ENCODE results near the gene HIRA.

Gene HIRA

DNA sequence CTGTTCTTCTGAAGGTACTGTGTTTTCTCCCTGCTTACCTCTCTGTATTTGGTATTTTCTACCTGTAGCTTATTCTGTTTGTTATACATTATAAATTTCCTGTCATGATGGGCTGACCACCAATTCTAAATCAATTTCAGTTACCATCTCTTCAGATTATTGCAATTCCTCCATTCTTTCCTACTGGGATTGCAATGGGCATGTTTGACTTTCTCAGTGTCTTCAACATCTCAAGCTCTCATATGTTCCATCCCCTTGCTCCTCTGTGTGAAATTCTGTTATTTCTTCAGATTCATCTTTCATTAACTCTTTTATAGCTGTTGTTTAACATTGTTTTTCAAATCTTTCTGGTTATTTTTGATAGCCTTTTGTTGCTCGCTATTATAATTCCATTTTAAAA lies 31.5 kb upstream of the HIRA start:
- Histone ChIP-seq H3K36me3 (ENCODE audit: low read length) (peaks cover 3% of the 10 kb centered on the region; the same call in 1 of the 2 replicates), H3K9me2 (replicated peaks; ENCODE audit: insufficient read depth, low read length) (no peaks in the 10 kb centered on the region), H3F3A (ENCODE audit: insufficient read depth) (no peaks in the 10 kb centered on the region), H4K20me1 (ENCODE audit: low read depth, low read length) (no peaks in the 10 kb centered on the region), H3K4me2 (ENCODE audit: low read depth, low read length, poor library complexity, severe bottlenecking) (no peak overlapping the region), H3K4me3 (ENCODE audit: insufficient read depth, low read length, poor library complexity, severe bottlenecking) (no peak overlapping the region), H3K9ac (ENCODE audit: low read length) (no peak overlapping the region), H3K27ac (ENCODE audit: low read depth, low read length) (no peak overlapping the region), H2AFZ (ENCODE audit: low read depth, low read length, severe bottlenecking) (no peak overlapping the region), H3K79me2 (ENCODE audit: insufficient read depth, low read length) (no peaks in the 10 kb centered on the region), H3K9me3 (ENCODE audit: insufficient read depth, low read length) (no peaks in the 10 kb centered on the region), H3K27me3 (ENCODE audit: low read length) (no peaks in the 10 kb centered on the region)
- TF ChIP-seq, protein P1, sequence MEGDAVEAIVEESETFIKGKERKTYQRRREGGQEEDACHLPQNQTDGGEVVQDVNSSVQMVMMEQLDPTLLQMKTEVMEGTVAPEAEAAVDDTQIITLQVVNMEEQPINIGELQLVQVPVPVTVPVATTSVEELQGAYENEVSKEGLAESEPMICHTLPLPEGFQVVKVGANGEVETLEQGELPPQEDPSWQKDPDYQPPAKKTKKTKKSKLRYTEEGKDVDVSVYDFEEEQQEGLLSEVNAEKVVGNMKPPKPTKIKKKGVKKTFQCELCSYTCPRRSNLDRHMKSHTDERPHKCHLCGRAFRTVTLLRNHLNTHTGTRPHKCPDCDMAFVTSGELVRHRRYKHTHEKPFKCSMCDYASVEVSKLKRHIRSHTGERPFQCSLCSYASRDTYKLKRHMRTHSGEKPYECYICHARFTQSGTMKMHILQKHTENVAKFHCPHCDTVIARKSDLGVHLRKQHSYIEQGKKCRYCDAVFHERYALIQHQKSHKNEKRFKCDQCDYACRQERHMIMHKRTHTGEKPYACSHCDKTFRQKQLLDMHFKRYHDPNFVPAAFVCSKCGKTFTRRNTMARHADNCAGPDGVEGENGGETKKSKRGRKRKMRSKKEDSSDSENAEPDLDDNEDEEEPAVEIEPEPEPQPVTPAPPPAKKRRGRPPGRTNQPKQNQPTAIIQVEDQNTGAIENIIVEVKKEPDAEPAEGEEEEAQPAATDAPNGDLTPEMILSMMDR (IDR thresholded peaks at IDR 0.05; ENCODE audit: insufficient read depth, low read length, poor library complexity, severe bottlenecking) = no peak
- TF ChIP-seq EZH2phosphoT487 (conservative IDR thresholded peaks at IDR 0.05; ENCODE audit: low read length) = no peak

DNA sequence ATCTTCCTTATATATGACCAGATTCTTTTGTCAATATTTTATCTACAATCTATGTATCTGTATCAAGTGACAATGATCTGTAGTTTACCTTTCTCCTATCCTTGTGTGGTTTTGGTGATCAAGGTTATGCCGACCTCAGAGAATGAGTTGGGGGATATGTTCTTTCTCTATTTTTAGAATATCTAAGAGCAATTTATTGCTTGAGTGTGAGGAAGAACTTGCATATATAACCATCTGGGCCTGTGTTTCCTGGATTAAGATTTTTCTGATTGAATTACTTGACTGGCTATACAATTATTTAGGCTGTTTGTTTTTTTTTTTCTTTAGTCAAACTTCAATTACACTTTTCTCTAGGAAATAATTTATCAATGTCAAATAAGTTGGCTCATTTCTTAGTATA lies 30.0 kb upstream of the HIRA start:
- Histone ChIP-seq H3K4me3 (ENCODE audit: insufficient read depth, low read length, poor library complexity, severe bottlenecking) (no peak overlapping the region), H4K20me1 (ENCODE audit: low read depth, low read length) (no peaks in the 10 kb centered on the region), H3K4me2 (ENCODE audit: low read depth, low read length, poor library complexity, severe bottlenecking) (no peak overlapping the region), H2AFZ (ENCODE audit: low read depth, low read length, severe bottlenecking) (no peak overlapping the region), H3K27ac (ENCODE audit: low read depth, low read length) (no peak overlapping the region), H3K9ac (ENCODE audit: low read length) (no peak overlapping the region), H3K9me3 (ENCODE audit: insufficient read depth, low read length) (no peaks in the 10 kb centered on the region), H3F3A (ENCODE audit: insufficient read depth) (no peaks in the 10 kb centered on the region), H3K79me2 (ENCODE audit: insufficient read depth, low read length) (no peaks in the 10 kb centered on the region), H3K27me3 (ENCODE audit: low read length) (no peaks in the 10 kb centered on the region), H3K36me3 (ENCODE audit: low read length) (peaks cover 3% of the 10 kb centered on the region; the same call in 1 of the 2 replicates), H3K9me2 (replicated peaks; ENCODE audit: insufficient read depth, low read length) (no peaks in the 10 kb centered on the region)
- TF ChIP-seq, protein P1 (IDR thresholded peaks at IDR 0.05; ENCODE audit: insufficient read depth, low read length, poor library complexity, severe bottlenecking) = no peak
- TF ChIP-seq EZH2phosphoT487 (conservative IDR thresholded peaks at IDR 0.05; ENCODE audit: low read length) = no peak

DNA sequence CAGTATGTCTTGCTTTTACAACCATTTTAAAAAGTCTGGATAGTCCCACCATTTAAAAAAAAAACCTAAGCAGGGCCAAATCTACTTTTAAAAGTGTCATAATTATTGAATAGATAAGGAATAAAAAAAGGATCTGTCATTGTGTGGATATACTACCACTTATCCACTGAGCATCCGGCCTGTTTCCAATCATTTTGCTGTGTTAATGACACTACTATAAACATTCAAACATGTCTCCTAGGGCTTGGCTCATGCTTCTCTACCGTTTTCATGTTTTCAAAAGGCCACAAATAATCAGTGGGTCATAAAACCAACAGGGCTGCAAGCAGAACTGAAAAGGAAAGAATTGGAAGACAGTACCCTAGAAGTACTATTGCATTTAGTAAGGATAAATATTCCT lies 28.5 kb upstream of the HIRA start:
- no peaks in the 10 kb centered on the region for H3K9me2 ChIP-seq (replicated peaks; ENCODE audit: insufficient read depth, low read length)
- no peak overlapping the region for H3K4me3 ChIP-seq (ENCODE audit: insufficient read depth, low read length, poor library complexity, severe bottlenecking)
- H3K9me3 ChIP-seq (ENCODE audit: insufficient read depth, low read length) = no peaks in the 10 kb centered on the region
- H3K9ac ChIP-seq (ENCODE audit: low read length) = no peak overlapping the region
- H3F3A ChIP-seq (ENCODE audit: insufficient read depth) = no peaks in the 10 kb centered on the region
- no peak overlapping the region for H2AFZ ChIP-seq (ENCODE audit: low read depth, low read length, severe bottlenecking)
- no peak overlapping the region for H3K4me2 ChIP-seq (ENCODE audit: low read depth, low read length, poor library complexity, severe bottlenecking)
- H4K20me1 ChIP-seq (ENCODE audit: low read depth, low read length) = no peaks in the 10 kb centered on the region
- no peaks in the 10 kb centered on the region for H3K79me2 ChIP-seq (ENCODE audit: insufficient read depth, low read length)
- H3K36me3 ChIP-seq (ENCODE audit: low read length) = peaks cover 3% of the 10 kb centered on the region; the same call in 1 of the 2 replicates
- no peaks in the 10 kb centered on the region for H3K27me3 ChIP-seq (ENCODE audit: low read length)
- H3K27ac ChIP-seq (ENCODE audit: low read depth, low read length) = no peak overlapping the region
- TF ChIP-seq EZH2phosphoT487 (conservative IDR thresholded peaks at IDR 0.05; ENCODE audit: low read length) = no peak
- TF ChIP-seq, protein P1 (IDR thresholded peaks at IDR 0.05; ENCODE audit: insufficient read depth, low read length, poor library complexity, severe bottlenecking) = no peak
